SHP77 treated with DMSO at 0.1 percent for 48 hours (cell line): ENCODE measurements around the gene XPO6.
"Not testable (repeated sequence)": the region's sequence is repeated elsewhere in the genome, so short reads cannot be mapped to it uniquely, and the experiment has no call there.

Experiments
- DNase-seq: peaks from one replicate; lab custom pipeline; 2025; lab: John Stamatoyannopoulos, UW

XPO6 gene

GRCh38 chr16:28149011-28149888, 62.5 kb downstream of the XPO6 start:
- DNase-seq: no peak

GRCh38 chr16:28146536-28146935, 65.2 kb downstream of the XPO6 start:
- no peak for DNase-seq

GRCh38 chr16:28145796-28146195, 66.0 kb downstream of the XPO6 start:
- DNase-seq: no peak

DNA sequence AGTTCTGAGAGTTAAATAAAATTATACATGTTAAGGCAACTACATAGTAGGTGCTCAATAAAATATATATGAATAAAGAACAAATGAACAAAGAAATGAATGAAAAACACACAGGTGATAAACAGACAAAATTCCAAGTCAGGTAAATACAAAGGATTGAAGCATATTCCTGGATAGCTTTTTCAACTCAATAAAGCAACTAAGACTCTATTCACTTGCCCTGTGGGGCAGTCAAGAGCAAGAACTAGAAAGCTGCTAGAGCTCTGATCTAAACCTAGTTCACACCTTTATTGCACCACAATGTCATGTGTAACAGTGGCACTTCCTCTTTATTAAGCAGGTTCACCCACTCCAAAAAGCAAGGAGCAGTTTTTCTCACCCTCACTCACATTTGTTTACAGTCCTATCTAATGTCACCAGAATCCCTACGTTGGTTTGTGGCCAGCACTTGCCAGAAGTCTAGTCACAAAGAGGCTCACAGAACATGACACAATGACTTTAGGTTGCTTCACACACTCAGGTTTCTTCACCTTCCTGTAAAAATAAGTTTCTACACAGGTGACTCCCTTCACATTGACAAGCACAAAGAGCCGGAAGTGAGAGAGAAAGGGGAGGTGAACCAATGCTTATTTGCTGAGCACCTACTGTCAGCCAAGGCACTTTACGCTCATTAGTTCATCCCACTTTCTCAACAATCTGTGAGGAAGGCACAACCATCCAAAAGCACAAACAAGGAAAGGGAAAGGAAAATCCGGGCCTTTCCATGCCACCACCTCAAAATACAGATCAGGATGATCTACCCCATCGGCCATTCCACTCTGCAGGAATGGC, 70.8 kb downstream of the XPO6 start:
- no peak for DNase-seq

- DNase-seq: no peak
Measured at GRCh38 chr16:28139530-28139929, 72.2 kb downstream of the XPO6 start.

DNA sequence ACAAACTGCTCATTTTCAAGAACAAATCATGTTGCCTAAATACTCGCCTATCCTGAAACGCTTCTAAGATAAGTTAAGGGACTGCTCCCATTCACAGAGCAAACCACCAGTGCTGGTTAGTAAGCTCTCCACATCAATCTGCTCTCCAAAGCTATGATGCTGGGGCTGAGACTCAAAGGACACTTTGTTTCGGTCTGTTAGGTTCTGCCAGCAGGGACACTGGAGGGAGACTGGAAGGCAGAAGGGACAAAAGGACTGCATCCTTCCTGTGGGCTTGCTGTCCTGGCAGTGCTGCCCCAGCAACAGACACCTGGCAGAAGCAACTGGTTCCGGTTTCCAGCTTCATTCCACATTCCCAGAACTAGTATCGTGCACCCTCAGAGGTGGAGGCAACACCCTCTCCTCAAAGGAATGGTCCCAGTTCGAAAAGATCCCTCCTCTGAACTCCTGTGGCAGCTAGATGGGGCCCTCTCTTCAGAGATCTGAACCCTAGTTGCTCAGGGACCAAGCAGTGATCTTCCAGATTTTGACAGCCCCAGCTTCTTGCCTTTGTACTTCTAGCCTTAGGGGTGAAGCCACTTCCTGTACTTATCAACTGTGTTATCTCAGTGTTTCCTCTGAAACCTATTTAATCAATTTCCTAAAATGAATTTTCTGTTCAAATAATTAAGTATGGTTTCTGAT, 74.9 kb downstream of the XPO6 start:
- no peak for DNase-seq

DNA sequence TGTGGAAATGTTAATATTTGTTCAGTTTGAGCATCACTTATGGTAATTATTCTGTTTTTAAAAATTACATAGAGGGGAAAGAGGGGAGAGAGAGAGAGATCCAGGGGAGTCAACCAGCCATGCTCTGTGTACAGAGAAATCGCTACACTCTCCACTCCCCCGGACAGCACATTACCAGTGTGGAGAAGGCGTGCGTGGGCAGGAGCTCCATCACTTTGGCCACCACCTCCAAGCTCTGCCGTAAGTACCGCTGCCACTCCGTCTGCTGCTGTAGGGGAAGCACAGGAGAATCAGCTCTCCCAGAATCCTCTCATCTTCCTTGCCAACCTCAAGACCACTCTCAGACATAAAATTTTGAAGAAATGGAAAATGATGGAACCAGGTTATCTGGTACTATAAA, 78.1 kb downstream of the XPO6 start:
- no peak for DNase-seq

GRCh38 chr16:28131743-28132393, 79.9 kb downstream of the XPO6 start:
- DNase-seq: no peak

DNA sequence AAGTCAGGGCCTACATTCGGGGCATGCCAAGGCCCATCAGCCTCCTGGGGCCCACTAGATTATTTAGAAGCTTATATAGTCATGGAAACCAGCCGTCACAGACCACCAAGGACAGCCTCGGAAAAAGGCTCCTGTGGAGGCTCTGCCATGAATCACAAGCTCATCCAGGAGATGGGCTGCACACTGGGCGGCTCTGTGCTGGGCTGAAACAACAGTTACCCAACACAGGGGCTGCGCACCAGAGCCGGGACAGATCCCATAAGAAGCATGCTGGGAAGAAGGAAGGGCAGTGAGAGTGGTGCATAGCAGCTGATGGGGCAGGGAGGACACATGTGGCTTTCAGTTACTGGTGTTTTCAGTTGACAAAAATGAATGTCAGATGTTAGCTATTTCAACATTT, 80.6 kb downstream of the XPO6 start:
- DNase-seq: no peak

DNA sequence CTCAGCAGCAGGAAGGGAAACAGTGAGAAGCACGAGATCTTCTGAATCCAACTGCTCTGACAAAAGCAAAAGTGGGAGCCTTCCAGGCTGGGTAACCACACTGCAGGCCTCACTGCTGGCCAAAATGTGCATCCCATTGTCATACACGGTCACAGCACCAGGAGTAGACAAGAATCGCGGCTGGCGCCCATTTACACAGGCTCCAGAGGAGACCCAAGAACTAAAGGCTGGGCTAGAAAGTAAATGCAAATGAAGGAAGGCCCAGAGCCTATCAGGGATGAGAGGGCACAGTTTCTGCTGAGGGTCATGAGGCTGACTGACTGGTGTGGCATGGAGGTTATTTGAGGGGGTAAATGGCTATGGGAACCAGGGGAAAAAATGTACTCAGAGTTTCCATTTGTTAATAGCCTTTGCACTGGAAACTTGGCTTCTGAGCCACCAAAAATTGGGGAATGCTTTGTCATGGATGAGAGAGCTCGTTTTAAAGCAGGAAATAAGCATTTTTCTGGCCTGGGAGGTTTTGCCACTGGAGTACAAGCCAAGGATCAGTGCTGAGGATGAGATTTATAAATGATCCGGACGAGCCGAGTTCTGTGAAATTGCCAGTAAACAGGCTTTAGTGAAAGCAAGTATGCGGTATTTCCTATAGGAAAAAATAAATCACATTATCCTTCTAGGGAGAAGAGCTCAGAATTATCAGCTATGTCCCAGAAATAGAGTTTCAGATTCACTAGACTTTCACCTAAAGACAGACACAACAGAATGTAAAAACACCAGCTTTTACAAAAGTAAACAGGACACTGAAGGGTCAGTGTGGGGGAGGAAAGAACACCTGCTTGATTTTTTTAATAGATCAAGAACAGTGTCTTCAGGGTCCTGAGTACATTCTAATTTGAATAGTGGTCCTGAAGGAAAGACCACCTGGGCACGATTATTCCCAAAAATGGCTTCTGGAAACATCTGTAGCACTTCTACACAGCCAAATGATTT, 81.4 kb downstream of the XPO6 start:
- DNase-seq: no peak

GRCh38 chr16:28126684-28127620, 84.8 kb downstream of the XPO6 start:
- no peak for DNase-seq

DNA sequence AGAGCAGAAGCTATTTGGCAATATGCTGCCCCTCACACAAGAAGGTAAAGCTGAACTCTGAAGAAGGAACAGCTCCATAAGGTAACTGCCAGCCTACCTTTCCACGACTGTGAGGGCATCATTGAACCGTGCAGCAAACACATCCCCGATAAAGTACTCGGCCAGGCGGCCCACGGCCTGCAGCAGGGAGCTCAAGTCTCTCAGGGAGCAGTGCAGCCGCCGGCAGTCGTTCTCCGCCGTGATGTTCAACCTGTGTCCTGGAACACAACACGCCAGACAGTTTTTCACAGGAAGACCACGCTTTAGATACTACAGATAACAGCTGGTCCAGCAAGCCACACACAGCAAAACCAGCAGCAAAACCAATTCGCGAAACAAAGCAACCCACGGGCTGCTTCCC, 86.2 kb downstream of the XPO6 start:
- DNase-seq: no peak

GRCh38 chr16:28121527-28121926, 90.2 kb downstream of the XPO6 start:
- no peak for DNase-seq

DNA sequence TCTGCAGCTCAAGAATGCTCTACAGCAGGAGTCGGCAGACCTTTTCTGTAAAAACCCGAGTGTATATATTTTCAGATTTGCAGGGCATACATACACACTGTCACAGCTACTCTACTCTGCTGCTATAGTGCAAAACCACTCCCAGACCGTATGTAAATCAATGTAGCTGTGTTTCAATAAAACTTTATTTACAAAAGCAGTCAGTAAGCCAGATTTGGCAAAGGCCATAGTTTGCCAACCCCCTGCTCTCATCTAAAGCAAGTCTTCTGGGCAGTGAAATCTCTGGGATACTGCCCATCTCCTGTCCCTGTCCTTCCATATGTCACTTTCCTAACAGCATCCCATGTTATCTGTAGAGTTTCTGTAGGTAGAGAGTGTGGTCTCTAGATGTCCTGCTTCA, 91.0 kb downstream of the XPO6 start:
- no peak for DNase-seq

- no peak for DNase-seq
Measured at GRCh38 chr16:28118637-28119036, 93.1 kb downstream of the XPO6 start.

GRCh38 chr16:28117168-28117565, 94.6 kb downstream of the XPO6 start:
- DNase-seq: no peak

DNA sequence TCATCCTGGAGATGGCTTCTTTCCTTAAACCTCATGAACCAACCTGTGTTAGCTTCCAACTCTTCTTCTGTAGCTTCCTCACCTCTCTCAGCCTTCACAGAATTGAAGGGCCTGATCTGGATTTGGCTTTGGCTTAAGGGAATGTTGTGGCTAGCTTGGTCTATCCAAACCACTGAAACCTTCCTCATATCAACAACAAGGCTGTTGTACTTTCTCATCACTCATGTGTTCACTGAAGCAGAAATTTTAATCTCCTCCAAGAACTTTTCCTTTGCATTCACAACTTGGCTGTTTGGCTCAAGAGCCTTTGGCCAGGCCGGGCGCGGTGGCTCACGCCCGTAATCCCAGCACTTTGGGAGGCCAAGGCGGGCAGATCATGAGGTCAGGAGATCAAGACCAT, 95.9 kb downstream of the XPO6 start:
- not testable (repeated sequence) for DNase-seq

DNA sequence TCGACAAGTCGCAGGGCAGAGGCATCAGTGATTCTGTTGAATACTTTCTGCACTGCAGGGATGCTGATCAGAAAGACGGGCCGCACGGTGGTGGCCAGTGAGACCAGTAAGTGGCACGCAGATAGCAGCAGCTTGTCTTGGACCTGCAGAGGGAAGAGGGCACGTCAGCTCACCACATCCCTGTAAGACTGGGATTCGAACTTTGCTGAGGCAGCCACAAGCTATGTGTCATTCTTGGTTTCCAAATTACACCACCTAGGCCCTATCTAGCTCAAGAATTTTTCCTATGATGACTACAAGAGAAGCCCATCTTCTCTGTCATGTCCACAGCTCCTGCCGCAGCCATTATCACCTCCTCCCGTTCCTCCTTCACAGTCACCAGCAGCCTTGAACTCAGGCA, 98.9 kb downstream of the XPO6 start:
- no peak for DNase-seq

- no peak for DNase-seq
Measured at GRCh38 chr16:28110977-28111376, 100.8 kb downstream of the XPO6 start.

GRCh38 chr16:28110479-28110878, 101.3 kb downstream of the XPO6 start:
- DNase-seq: no peak
